Upper lobe of left lung (tissue), 4 donors: ENCODE results near the gene UXT.

ENCODE experiments used
- EP300 ChIP-seq, 4 donors: sonication (generic); formaldehyde crosslinking; IDR thresholded peaks; one replicate each; pipeline ENCODE4 v1.5.1; 2017; ENCODE audit warnings: antibody characterized with exemption in 4 of 4, control low read depth in 2 of 4
- POLR2A ChIP-seq, 4 donors: fragments of 450-650 bp; IDR thresholded peaks; one replicate each; pipeline ENCODE4 v1.5.1; 2016 to 2017; ENCODE audit warnings: antibody characterized with exemption in 4 of 4, mild to moderate bottlenecking in 2 of 4
- POLR2AphosphoS5 ChIP-seq, 2 donors: sonication (generic); formaldehyde crosslinking; IDR thresholded peaks; one replicate each; pipeline ENCODE4 v1.5.1; 2017; ENCODE audit warnings: antibody characterized with exemption in 2 of 2

GRCh38 chrX:47650164-47651042 lies 8.6 kb downstream of the UXT start, which contains the start of gene ELK1:
- TF ChIP-seq POLR2AphosphoS5 (IDR thresholded peaks at IDR 0.05) (peak; percentile 38 to 48), POLR2A (IDR thresholded peaks at IDR 0.05) (peak in 3 of 4 donors; percentile 32 to 67 (median 34)), EP300 (IDR thresholded peaks at IDR 0.05) (no peak)
